ENCODE results near the gene RAC3. TPM values are rescaled to one million over a fixed set of nuclear protein-coding genes. Genes with fewer than 3 reads are reported as not detected.

Gene RAC3
- total and polyA plus RNA-seq, 2 experiments from 2014 or later: 5.5 to 11.8 TPM

GRCh38 chr17:82047914-82048570 lies 16.6 kb downstream of the RAC3 start:
- Histone ChIP-seq H3K4me2 (no peak overlapping the region), H3K9me2 (replicated peaks; ENCODE audit: insufficient read depth) (no peaks in the 10 kb centered on the region), H2AFZ (no peak overlapping the region), H3K4me1 (ENCODE audit: insufficient read depth) (peaks cover 14% of the 10 kb centered on the region), H3K9me3 (ENCODE audit: low read depth) (no peaks in the 10 kb centered on the region), H3K79me2 (peaks cover 23% of the 10 kb centered on the region), H3K27ac (no peak overlapping the region), H3K4me3 (no peak overlapping the region), H4K20me1 (ENCODE audit: insufficient read depth, poor library complexity, severe bottlenecking) (peaks cover 3% of the 10 kb centered on the region), H3K27me3 (no peaks in the 10 kb centered on the region), H3K36me3 (replicated peaks; ENCODE audit: insufficient read depth, low read depth) (no peaks in the 10 kb centered on the region)
- no peak for TF ChIP-seq EZH2 (IDR thresholded peaks at IDR 0.05; ENCODE audit: borderline replicate concordance)
- TF ChIP-seq EZH2phosphoT487 (IDR thresholded peaks at IDR 0.05; ENCODE audit: low read depth, severe bottlenecking, unreplicated experiment): no peak
- no peak for TF ChIP-seq CTCF (IDR thresholded peaks at IDR 0.05; ENCODE audit: poor library complexity)
- DNase-seq (ENCODE audit: low spot score): no peak
- 93% methylated on average over 24 of the region's 25 CpGs for WGBS (ENCODE audit: low lambda C conversion rate, missing lambda C conversion rate)

- DNase-seq (ENCODE audit: low spot score): no peak
- no peaks in the 10 kb centered on the region for H3K9me3 ChIP-seq (ENCODE audit: low read depth)
- peaks cover 3% of the 10 kb centered on the region for H4K20me1 ChIP-seq (ENCODE audit: insufficient read depth, poor library complexity, severe bottlenecking)
- H3K9me2 ChIP-seq (replicated peaks; ENCODE audit: insufficient read depth): no peaks in the 10 kb centered on the region
- H3K27ac ChIP-seq: no peak overlapping the region
- 95% methylated on average over 14 of the region's 20 CpGs for WGBS (ENCODE audit: low lambda C conversion rate, missing lambda C conversion rate)
- no peak overlapping the region for H3K4me2 ChIP-seq
- H3K4me1 ChIP-seq (ENCODE audit: insufficient read depth): peaks cover 17% of the 10 kb centered on the region
- H2AFZ ChIP-seq: no peak overlapping the region
- H3K4me3 ChIP-seq: no peak overlapping the region
- TF ChIP-seq CTCF (IDR thresholded peaks at IDR 0.05; ENCODE audit: poor library complexity) (no peak), EZH2 (IDR thresholded peaks at IDR 0.05; ENCODE audit: borderline replicate concordance) (no peak), EZH2phosphoT487 (IDR thresholded peaks at IDR 0.05; ENCODE audit: low read depth, severe bottlenecking, unreplicated experiment) (no peak)
- peaks cover 28% of the 10 kb centered on the region for H3K79me2 ChIP-seq
- H3K27me3 ChIP-seq: no peaks in the 10 kb centered on the region
- H3K36me3 ChIP-seq (replicated peaks; ENCODE audit: insufficient read depth, low read depth): no peaks in the 10 kb centered on the region
These were observed 17.1 kb downstream of the RAC3 start for GRCh38 chr17:82048571-82048971.

GRCh38 chr17:82049106-82049505 lies 17.6 kb downstream of the RAC3 start:
- Histone ChIP-seq H3K79me2 (peaks cover 28% of the 10 kb centered on the region), H3K4me2 (no peak overlapping the region), H3K36me3 (replicated peaks; ENCODE audit: insufficient read depth, low read depth) (no peaks in the 10 kb centered on the region), H3K4me1 (ENCODE audit: insufficient read depth) (peaks cover 17% of the 10 kb centered on the region), H3K27me3 (no peaks in the 10 kb centered on the region), H3K27ac (no peak overlapping the region), H4K20me1 (ENCODE audit: insufficient read depth, poor library complexity, severe bottlenecking) (peaks cover 3% of the 10 kb centered on the region), H2AFZ (no peak overlapping the region), H3K9me2 (replicated peaks; ENCODE audit: insufficient read depth) (no peaks in the 10 kb centered on the region), H3K9me3 (ENCODE audit: low read depth) (no peaks in the 10 kb centered on the region), H3K4me3 (no peak overlapping the region)
- no peak for DNase-seq (ENCODE audit: low spot score)
- WGBS (ENCODE audit: low lambda C conversion rate, missing lambda C conversion rate): 92% methylated on average over 6 of the region's 8 CpGs
- no peak for TF ChIP-seq CTCF (IDR thresholded peaks at IDR 0.05; ENCODE audit: poor library complexity)
- TF ChIP-seq EZH2 (IDR thresholded peaks at IDR 0.05; ENCODE audit: borderline replicate concordance): no peak
- TF ChIP-seq EZH2phosphoT487 (IDR thresholded peaks at IDR 0.05; ENCODE audit: low read depth, severe bottlenecking, unreplicated experiment): no peak
